Panc1 (cell line): ENCODE measurements around the gene SH3TC1.

Experiments used
- POLR2AphosphoS5 ChIP-seq: IDR thresholded peaks from 2 replicates; pipeline ENCODE4 v1.6.1; 2012; ENCODE audit warnings: mild to moderate bottlenecking, low read depth, low read length, moderate library complexity
- TF ChIP-seq, protein P1 (sequence below), 2 experiments: IDR thresholded peaks; 2 replicates each; pipeline ENCODE4 v1.6.1; 2011 to 2012; ENCODE audit warnings: low read depth in 2 of 2, control low read depth in 1 of 2, low read length in 1 of 2, mild to moderate bottlenecking in 1 of 2, moderate library complexity in 1 of 2; ENCODE audit not compliant: insufficient read depth in 1 of 2

DNA sequence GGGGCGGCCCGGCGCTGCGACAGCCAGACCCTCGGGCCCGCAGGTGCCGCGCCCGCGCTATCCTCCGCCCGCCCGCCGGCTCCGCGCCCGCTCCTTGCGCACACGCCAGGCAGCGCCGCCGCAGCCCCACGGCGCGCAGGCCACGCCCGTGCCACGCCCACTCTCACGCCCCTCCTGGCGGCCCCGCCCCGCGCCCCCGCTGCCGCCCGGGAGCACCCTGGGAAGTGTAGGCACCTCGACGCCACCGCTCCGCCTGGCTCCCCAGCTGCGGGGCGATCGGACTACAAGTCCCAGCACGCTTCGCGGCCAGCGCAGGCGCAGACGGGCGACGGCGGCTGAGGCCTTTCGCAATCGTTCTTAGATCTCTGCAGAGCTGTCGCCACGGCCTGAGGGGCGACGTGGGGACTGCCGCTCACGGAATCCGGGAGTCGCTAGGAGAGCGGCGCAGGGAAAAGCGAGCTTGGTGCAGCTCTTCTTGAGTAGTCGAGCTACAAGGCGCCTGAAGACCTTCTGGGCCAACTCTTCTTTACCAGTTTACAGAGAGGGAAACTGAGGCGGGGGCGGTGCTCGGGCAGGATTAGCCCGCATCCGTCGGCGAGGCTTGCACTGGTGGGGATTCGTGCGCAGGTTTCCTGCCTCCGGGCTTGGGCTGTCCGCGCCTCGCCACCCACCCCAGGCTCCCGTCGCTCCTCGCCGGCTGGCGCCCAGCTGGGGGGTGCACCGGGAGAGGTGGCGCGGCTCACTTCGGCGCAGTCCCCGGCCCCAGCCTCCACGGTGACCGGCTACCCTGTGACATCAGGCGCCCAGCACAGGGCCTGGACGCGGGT, 40.2 kb upstream of the SH3TC1 start, which contains the start of gene ABLIM2:
- TF ChIP-seq POLR2AphosphoS5 = no peak; the same call in 1 of the 2 replicates
- TF ChIP-seq, protein P1, sequence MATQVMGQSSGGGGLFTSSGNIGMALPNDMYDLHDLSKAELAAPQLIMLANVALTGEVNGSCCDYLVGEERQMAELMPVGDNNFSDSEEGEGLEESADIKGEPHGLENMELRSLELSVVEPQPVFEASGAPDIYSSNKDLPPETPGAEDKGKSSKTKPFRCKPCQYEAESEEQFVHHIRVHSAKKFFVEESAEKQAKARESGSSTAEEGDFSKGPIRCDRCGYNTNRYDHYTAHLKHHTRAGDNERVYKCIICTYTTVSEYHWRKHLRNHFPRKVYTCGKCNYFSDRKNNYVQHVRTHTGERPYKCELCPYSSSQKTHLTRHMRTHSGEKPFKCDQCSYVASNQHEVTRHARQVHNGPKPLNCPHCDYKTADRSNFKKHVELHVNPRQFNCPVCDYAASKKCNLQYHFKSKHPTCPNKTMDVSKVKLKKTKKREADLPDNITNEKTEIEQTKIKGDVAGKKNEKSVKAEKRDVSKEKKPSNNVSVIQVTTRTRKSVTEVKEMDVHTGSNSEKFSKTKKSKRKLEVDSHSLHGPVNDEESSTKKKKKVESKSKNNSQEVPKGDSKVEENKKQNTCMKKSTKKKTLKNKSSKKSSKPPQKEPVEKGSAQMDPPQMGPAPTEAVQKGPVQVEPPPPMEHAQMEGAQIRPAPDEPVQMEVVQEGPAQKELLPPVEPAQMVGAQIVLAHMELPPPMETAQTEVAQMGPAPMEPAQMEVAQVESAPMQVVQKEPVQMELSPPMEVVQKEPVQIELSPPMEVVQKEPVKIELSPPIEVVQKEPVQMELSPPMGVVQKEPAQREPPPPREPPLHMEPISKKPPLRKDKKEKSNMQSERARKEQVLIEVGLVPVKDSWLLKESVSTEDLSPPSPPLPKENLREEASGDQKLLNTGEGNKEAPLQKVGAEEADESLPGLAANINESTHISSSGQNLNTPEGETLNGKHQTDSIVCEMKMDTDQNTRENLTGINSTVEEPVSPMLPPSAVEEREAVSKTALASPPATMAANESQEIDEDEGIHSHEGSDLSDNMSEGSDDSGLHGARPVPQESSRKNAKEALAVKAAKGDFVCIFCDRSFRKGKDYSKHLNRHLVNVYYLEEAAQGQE (IDR thresholded peaks at IDR 0.05; ENCODE audit: insufficient read depth in 1 of 2, low read depth in 2 of 2, low read length in 1 of 2) = no peak
